ENCODE measurements around the gene ELP5.

ELP5 gene

DNA sequence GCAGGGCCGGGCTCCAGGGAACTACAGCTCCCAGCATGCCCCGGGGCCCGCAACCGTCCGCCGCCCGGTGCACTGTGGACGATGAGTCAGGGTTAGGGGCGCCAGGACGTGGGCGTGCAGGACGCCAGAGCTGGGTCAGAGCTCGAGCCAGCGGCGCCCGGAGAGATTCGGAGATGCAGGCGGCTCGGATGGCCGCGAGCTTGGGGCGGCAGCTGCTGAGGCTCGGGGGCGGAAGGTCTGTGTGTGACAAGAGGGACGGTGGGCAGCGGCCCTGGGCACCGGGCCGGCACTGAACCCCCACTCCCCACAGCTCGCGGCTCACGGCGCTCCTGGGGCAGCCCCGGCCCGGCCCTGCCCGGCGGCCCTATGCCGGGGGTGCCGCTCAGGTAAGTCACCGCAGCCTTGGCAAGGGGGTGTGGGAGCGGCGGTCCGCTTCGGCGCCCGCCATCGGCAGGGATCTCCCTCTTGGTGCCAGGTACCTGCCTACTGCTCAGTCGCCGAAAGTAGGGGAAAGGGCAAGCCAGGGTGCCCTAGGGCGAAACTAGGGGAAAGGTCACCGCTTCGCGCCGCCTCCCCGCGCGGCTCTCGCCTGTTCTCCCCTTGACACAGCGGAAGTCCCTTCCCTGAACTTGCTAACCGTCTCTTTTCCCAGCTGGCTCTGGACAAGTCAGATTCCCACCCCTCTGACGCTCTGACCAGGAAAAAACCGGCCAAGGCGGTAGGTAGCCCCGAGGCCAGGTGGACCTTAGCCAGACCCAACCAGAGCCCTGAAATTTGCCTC, 32.0 kb upstream of the ELP5 start, which contains the start of the genes ACADVL and DLG4:
ACADVL (plus strand) TSS at position 127 of the 781 bp plus-strand sequence; CDS start at position 174, 47 bp downstream.
DLG4 (minus strand) TSS at position 25 of the 781 bp plus-strand sequence.
- TF ChIP-seq, protein P1, sequence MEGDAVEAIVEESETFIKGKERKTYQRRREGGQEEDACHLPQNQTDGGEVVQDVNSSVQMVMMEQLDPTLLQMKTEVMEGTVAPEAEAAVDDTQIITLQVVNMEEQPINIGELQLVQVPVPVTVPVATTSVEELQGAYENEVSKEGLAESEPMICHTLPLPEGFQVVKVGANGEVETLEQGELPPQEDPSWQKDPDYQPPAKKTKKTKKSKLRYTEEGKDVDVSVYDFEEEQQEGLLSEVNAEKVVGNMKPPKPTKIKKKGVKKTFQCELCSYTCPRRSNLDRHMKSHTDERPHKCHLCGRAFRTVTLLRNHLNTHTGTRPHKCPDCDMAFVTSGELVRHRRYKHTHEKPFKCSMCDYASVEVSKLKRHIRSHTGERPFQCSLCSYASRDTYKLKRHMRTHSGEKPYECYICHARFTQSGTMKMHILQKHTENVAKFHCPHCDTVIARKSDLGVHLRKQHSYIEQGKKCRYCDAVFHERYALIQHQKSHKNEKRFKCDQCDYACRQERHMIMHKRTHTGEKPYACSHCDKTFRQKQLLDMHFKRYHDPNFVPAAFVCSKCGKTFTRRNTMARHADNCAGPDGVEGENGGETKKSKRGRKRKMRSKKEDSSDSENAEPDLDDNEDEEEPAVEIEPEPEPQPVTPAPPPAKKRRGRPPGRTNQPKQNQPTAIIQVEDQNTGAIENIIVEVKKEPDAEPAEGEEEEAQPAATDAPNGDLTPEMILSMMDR (conservative IDR thresholded peaks at IDR 0.05; ENCODE audit: low read length) = no peak
- peak within 1 kb of the TSS; percentile 82 for H3K4me3 ChIP-seq (ENCODE audit: low read length)
- DNase-seq (ENCODE audit: low read depth) = peak; percentile 83

DNA sequence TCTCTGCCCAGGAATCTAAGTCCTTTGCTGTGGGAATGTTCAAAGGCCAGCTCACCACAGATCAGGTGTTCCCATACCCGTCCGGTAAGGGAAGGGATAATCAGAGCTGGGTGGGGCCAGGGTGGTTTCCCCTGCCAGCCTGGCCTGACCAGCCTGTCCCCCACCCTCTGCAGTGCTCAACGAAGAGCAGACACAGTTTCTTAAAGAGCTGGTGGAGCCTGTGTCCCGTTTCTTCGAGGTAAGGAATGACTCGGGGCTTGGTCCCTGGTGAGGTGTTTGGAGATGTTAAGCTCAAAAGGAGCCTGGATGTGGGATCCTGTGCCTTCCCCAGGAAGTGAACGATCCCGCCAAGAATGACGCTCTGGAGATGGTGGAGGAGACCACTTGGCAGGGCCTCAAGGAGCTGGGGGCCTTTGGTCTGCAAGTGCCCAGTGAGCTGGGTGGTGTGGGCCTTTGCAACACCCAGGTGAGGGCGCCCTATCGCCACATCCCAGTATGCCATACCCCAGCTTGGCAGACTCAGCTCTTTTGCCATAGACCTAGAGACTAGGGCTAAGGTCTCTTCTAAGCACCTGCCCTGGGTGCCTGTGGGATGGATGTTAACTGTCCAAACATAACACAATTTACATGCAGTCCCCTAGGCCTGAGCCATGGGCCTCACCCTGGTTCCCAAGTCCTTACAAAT, 31.3 kb upstream of the ELP5 start:
- peak overlapping the region; percentile 82 for H3K4me3 ChIP-seq (ENCODE audit: low read length)
- TF ChIP-seq, protein P1 (conservative IDR thresholded peaks at IDR 0.05; ENCODE audit: low read length) = peak; percentile 54
- peak; percentile 65 for DNase-seq (ENCODE audit: low read depth)

DNA sequence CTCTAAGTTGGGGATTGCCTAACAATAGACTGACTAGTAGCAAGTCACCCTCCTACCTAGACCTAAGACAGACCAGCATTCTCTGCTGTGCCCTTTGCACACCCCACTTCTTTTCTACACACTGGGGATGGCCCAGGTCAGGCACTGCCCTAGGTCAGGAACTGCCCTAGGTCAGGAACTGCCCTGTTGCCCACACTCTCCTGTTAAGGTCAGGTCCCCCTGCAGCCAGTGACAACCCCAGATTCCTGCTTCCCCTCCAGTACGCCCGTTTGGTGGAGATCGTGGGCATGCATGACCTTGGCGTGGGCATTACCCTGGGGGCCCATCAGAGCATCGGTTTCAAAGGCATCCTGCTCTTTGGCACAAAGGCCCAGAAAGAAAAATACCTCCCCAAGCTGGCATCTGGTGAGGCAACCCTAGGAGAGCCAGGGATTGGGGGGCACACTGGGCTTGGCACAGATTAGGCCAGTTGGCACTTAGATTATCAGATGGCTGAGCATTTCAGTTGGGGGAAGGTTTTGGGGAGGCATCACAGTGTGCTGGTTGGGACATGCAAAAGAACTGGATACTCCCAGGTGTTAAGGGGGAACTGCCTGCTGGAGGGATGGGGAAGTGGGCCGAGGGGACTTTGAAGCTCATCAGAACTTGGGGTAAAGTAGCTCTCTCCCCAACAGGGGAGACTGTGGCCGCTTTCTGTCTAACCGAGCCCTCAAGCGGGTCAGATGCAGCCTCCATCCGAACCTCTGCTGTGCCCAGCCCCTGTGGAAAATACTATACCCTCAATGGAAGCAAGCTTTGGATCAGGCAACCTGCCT, 30.5 kb upstream of the ELP5 start:
- peak overlapping the region; percentile 82; the same call in 1 of the 2 replicates for H3K4me3 ChIP-seq (ENCODE audit: low read length)
- DNase-seq (ENCODE audit: low read depth) = no peak
- TF ChIP-seq, protein P1 (conservative IDR thresholded peaks at IDR 0.05; ENCODE audit: low read length) = no peak

DNA sequence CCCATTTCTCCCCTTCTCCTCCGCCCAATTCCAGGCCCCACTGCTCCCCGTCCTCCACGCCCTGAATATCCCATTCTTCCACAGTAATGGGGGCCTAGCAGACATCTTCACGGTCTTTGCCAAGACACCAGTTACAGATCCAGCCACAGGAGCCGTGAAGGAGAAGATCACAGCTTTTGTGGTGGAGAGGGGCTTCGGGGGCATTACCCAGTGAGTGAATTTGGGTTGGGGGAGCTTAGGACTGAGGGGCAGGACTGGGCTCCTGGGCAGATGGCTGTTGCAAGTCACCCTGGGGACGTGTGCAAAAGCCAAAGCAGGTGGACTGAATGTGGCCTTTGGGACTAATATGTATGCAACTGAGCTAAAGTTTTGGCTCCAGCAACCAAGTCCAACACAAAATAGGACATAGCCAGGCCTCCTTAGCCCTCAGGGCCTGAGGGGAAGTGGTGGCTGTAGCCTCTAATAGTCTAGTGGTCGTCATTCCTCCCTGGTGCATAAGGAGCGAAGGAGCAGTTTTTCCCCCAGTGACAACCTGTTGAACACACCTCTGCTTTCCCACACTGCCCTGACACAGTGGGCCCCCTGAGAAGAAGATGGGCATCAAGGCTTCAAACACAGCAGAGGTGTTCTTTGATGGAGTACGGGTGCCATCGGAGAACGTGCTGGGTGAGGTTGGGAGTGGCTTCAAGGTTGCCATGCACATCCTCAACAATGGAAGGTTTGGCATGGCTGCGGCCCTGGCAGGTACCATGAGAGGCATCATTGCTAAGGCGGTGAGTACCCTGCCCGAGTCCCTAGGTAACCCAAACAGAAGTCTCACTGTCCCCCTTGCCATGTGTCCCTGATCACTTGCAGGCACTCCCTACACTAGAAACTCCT, 29.7 kb upstream of the ELP5 start:
- TF ChIP-seq, protein P1 (conservative IDR thresholded peaks at IDR 0.05; ENCODE audit: low read length) = no peak
- H3K4me3 ChIP-seq (ENCODE audit: low read length) = no peak overlapping the region
- no peak for DNase-seq (ENCODE audit: low read depth)

DNA sequence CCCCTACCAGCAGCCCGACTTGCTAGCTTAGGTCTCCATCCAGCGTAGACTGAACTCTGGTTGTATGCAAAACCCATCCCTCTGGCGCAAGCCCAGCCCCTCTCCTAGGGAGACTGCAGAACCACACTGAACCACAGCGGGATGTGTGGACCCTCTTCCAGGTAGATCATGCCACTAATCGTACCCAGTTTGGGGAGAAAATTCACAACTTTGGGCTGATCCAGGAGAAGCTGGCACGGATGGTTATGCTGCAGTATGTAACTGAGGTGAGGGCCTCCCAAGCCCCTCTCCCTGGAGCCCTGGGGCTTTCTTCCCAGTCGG, 29.1 kb upstream of the ELP5 start:
- no peak overlapping the region for H3K4me3 ChIP-seq (ENCODE audit: low read length)
- TF ChIP-seq, protein P1 (conservative IDR thresholded peaks at IDR 0.05; ENCODE audit: low read length) = no peak
- DNase-seq (ENCODE audit: low read depth) = no peak

DNA sequence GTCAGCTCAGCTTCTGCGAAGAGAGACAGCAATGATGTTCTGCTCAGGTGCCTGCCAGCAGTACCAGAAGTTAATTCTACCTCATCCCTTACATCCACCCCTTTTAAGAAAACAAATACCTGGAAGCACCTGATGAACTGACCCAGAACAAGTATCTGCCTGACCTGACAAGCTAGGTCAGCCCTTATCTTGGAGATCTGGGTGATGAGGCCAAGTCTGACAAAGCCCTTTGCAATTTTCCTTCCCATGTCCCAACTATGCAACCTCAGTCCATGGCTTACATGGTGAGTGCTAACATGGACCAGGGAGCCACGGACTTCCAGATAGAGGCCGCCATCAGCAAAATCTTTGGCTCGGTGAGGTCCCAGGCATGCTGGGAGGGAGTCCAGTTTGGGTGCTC, 28.6 kb upstream of the ELP5 start:
- no peak for DNase-seq (ENCODE audit: low read depth)
- TF ChIP-seq, protein P1 (conservative IDR thresholded peaks at IDR 0.05; ENCODE audit: low read length) = no peak
- H3K4me3 ChIP-seq (ENCODE audit: low read length) = no peak overlapping the region
